ENCODE data around the gene DIS3. TPM values are rescaled to one million over a fixed set of nuclear protein-coding genes. Genes with fewer than 3 reads are reported as not detected.
"Not testable (repeated sequence)": the region's sequence is repeated elsewhere in the genome, so short reads cannot be mapped to it uniquely, and the experiment has no call there.

Gene DIS3
- total RNA-seq, 1 donor from 2014 or later = 25.6 TPM

GRCh38 chr13:72792640-72793039 lies 10.9 kb upstream of the DIS3 start:
- TF ChIP-seq, protein P1, sequence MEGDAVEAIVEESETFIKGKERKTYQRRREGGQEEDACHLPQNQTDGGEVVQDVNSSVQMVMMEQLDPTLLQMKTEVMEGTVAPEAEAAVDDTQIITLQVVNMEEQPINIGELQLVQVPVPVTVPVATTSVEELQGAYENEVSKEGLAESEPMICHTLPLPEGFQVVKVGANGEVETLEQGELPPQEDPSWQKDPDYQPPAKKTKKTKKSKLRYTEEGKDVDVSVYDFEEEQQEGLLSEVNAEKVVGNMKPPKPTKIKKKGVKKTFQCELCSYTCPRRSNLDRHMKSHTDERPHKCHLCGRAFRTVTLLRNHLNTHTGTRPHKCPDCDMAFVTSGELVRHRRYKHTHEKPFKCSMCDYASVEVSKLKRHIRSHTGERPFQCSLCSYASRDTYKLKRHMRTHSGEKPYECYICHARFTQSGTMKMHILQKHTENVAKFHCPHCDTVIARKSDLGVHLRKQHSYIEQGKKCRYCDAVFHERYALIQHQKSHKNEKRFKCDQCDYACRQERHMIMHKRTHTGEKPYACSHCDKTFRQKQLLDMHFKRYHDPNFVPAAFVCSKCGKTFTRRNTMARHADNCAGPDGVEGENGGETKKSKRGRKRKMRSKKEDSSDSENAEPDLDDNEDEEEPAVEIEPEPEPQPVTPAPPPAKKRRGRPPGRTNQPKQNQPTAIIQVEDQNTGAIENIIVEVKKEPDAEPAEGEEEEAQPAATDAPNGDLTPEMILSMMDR (IDR thresholded peaks at IDR 0.05) = no peak
- Histone ChIP-seq H3K9me3 (no peaks in the 10 kb centered on the region), H3K4me3 (no peak overlapping the region), H3K4me1 (peaks cover 14% of the 10 kb centered on the region), H3K27ac (no peak overlapping the region), H3K36me3 (peaks cover 53% of the 10 kb centered on the region), H3K27me3 (ENCODE audit: low read depth) (no peaks in the 10 kb centered on the region)
- no peak for DNase-seq
- intact Hi-C loops (cut with DNase I) = no loop called here
- no peak for ATAC-seq

DNA sequence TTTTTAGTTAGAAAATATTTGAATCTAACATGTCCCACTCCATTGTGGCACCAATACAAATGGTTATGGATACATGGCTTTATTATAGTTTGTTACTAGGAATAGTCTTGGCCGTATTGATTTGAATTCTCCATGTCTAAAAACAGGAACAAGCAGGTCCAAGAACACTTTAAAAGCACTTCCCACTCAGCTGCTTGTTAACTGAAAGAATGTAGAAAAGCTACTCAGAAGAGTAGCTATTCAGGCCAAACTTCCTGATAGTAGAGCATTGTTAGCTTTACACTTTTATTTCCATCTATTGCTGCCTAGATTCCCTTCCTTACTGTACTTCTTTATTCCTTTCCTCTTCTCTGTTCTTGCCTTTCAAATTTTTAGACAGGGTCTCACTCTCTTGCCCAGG lies 7.1 kb upstream of the DIS3 start:
- intact Hi-C loops (cut with DNase I) = no loop called here
- Histone ChIP-seq H3K4me3 (no peak overlapping the region), H3K27me3 (ENCODE audit: low read depth) (no peaks in the 10 kb centered on the region), H3K36me3 (peaks cover 29% of the 10 kb centered on the region), H3K9me3 (no peaks in the 10 kb centered on the region), H3K4me1 (peaks cover 14% of the 10 kb centered on the region), H3K27ac (peak overlapping the region; percentile 37)
- DNase-seq (no peak), ATAC-seq (peak; percentile 66 to 88)
- TF ChIP-seq, protein P1 (IDR thresholded peaks at IDR 0.05) = no peak

DNA sequence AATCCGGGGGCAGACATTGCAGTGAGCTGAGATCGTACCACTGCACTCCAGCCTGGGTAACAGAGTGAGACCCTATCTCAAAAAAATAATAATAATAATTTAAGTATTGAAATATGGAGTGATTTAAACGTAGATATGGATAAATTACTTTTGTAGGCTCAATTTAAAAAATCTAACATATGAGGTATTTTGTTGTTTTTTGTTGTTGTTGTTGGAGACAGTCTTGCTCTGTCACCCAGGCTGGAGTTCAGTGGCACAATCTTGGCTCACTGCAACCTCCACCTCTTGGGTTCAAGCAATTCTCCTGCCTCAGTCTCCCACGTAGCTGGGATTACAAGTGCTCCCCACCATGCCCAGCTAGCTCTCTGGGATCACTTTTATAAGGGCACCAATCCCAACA lies 3.0 kb upstream of the DIS3 start:
- H3K36me3 ChIP-seq; H3K27me3 ChIP-seq (ENCODE audit: low read depth); H3K4me3 ChIP-seq; H3K27ac ChIP-seq; intact Hi-C loops (cut with DNase I); DNase-seq; H3K9me3 ChIP-seq; ATAC-seq: not testable (repeated sequence)
- peaks cover 28% of the 10 kb centered on the region for H3K4me1 ChIP-seq

DNA sequence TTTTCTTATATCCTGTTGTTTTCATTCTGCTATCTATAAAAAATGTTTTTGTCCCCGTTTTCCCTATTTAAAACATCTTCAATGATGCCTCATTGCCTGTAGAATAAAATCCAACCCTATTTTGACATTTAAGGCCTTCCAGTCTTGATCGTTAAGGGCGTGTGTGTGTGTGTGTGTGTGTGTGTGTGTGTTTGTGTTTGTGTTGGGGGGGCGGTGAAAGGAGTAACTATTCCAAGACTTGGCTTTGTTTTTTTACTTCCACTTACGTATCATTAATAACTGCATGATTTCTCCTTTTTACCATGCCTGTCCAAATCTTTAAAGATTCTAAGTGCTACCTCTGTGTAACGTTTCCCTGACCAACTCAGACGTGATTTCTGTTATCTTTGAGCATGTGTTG lies 1.0 kb upstream of the DIS3 start:
- no peak for DNase-seq
- peak overlapping the region; percentile 91 for H3K27ac ChIP-seq
- TF ChIP-seq, protein P1 (IDR thresholded peaks at IDR 0.05) = no peak
- peak overlapping the region; percentile 94 for H3K4me3 ChIP-seq
- no peaks in the 10 kb centered on the region for H3K27me3 ChIP-seq (ENCODE audit: low read depth)
- no peaks in the 10 kb centered on the region for H3K9me3 ChIP-seq
- peaks cover 18% of the 10 kb centered on the region for H3K36me3 ChIP-seq
- intact Hi-C loops (cut with DNase I) = no loop called here
- H3K4me1 ChIP-seq = peaks cover 31% of the 10 kb centered on the region
- ATAC-seq = no peak

DNA sequence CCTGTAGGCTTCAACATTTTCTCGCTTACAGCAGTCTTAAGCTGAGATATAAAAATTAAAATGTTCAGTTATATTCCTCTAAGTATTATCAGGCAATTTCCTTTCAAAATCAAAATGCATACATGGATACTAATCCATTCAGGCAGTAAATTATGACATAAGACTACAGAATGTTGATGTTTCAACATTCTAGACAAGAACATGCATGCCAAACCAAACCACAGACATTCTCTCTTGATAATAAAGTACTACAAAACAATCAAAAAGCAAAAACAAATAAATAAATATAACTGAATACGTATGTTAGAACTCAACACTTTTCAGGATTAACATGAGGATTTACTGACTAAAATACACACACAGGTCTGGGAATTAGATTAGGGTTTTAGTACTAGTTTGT lies 7.7 kb downstream of the DIS3 start:
- TF ChIP-seq, protein P1 (IDR thresholded peaks at IDR 0.05) = no peak
- no peak overlapping the region for H3K27ac ChIP-seq
- ATAC-seq = no peak

GRCh38 chr13:72763411-72763810 lies 18.3 kb downstream of the DIS3 start:
- TF ChIP-seq, protein P1 (IDR thresholded peaks at IDR 0.05) = no peak
- ATAC-seq (no peak), DNase-seq (no peak)
- Histone ChIP-seq H3K27me3 (ENCODE audit: low read depth) (no peaks in the 10 kb centered on the region), H3K4me1 (no peaks in the 10 kb centered on the region), H3K27ac (no peak overlapping the region), H3K4me3 (no peak overlapping the region), H3K9me3 (no peaks in the 10 kb centered on the region), H3K36me3 (peaks cover 100% of the 10 kb centered on the region)
- intact Hi-C loops (cut with DNase I) = no loop called here

More for the DNA sequence above, 7.7 kb downstream of the DIS3 start:
- Histone ChIP-seq H3K27me3 (ENCODE audit: low read depth) (no peaks in the 10 kb centered on the region), H3K9me3 (no peaks in the 10 kb centered on the region), H3K36me3 (peaks cover 95% of the 10 kb centered on the region), H3K4me3 (no peak overlapping the region), H3K4me1 (peaks cover 4% of the 10 kb centered on the region)
- DNase-seq = no peak
- intact Hi-C loops (cut with DNase I) = no loop called here
